ENCODE results near the gene NLRC4.
"Not testable (repeated sequence)": the region's sequence is repeated elsewhere in the genome, so short reads cannot be mapped to it uniquely, and the experiment has no call there.

The NLRC4 gene

GRCh38 chr2:32264422-32265105 lies at the start of gene NLRC4:
Gene NLRC4, minus strand, starts transcription at chr2:32264886. Its CDS starts 8,111 bp downstream, at chr2:32256775.
- DNase-seq: no peak

- DNase-seq: no peak
Observed at GRCh38 chr2:32310577-32310976, 45.9 kb upstream of the NLRC4 start.

- not testable (repeated sequence) for DNase-seq
Observed at GRCh38 chr2:32293966-32294562, 29.4 kb upstream of the NLRC4 start.

- DNase-seq: not testable (repeated sequence)
Observed at GRCh38 chr2:32293493-32293892, 28.8 kb upstream of the NLRC4 start.

GRCh38 chr2:32291746-32292145 lies 27.1 kb upstream of the NLRC4 start:
- DNase-seq: no peak

GRCh38 chr2:32290000-32290339 lies 25.3 kb upstream of the NLRC4 start:
- no peak for DNase-seq

GRCh38 chr2:32289165-32289999 lies 24.7 kb upstream of the NLRC4 start:
- DNase-seq: no peak

GRCh38 chr2:32284321-32284720 lies 19.6 kb upstream of the NLRC4 start:
- DNase-seq: no peak

- no peak for DNase-seq
Observed at GRCh38 chr2:32278478-32278853, 13.8 kb upstream of the NLRC4 start.

- peak; percentile 67 for DNase-seq
Observed at GRCh38 chr2:32277674-32278477, 13.2 kb upstream of the NLRC4 start, which contains the start of gene YIPF4. Gene YIPF4, plus strand, starts transcription at chr2:32277904. Its CDS starts 252 bp downstream, at chr2:32278156.

GRCh38 chr2:32277363-32277673 lies 12.6 kb upstream of the NLRC4 start:
- no peak for DNase-seq

- DNase-seq: not testable (repeated sequence)
Observed at GRCh38 chr2:32275790-32276189, 11.1 kb upstream of the NLRC4 start.

- no peak for DNase-seq
Observed at GRCh38 chr2:32274289-32274688, 9.6 kb upstream of the NLRC4 start.

GRCh38 chr2:32272279-32272678 lies 7.6 kb upstream of the NLRC4 start:
- no peak for DNase-seq

GRCh38 chr2:32271063-32271462 lies 6.4 kb upstream of the NLRC4 start:
- no peak for DNase-seq

GRCh38 chr2:32262105-32262504 lies 2.6 kb downstream of the NLRC4 start:
- DNase-seq: no peak

- DNase-seq: no peak
Observed at GRCh38 chr2:32260376-32260775, 4.3 kb downstream of the NLRC4 start.

- no peak for DNase-seq
Observed at GRCh38 chr2:32258242-32258641, 6.4 kb downstream of the NLRC4 start.

- no peak for DNase-seq
Observed at GRCh38 chr2:32250290-32250689, 14.4 kb downstream of the NLRC4 start.

- no peak for DNase-seq
Observed at GRCh38 chr2:32249731-32250236, 14.9 kb downstream of the NLRC4 start.

GRCh38 chr2:32248299-32248698 lies 16.4 kb downstream of the NLRC4 start:
- DNase-seq: no peak

GRCh38 chr2:32246911-32247310 lies 17.8 kb downstream of the NLRC4 start:
- no peak for DNase-seq

- no peak for DNase-seq
Observed at GRCh38 chr2:32242331-32242730, 22.4 kb downstream of the NLRC4 start.

Measured in NCI-H748 treated with DMSO at 0.1 percent for 48 hours (cell line).